ENCODE results near the gene TSHZ2. TPM values are rescaled to one million over a fixed set of nuclear protein-coding genes. Genes with fewer than 3 reads are reported as not detected.

TSHZ2 gene
- total and polyA plus RNA-seq, 2 experiments from 2014 or later: 10.4 to 32.0 TPM

DNA sequence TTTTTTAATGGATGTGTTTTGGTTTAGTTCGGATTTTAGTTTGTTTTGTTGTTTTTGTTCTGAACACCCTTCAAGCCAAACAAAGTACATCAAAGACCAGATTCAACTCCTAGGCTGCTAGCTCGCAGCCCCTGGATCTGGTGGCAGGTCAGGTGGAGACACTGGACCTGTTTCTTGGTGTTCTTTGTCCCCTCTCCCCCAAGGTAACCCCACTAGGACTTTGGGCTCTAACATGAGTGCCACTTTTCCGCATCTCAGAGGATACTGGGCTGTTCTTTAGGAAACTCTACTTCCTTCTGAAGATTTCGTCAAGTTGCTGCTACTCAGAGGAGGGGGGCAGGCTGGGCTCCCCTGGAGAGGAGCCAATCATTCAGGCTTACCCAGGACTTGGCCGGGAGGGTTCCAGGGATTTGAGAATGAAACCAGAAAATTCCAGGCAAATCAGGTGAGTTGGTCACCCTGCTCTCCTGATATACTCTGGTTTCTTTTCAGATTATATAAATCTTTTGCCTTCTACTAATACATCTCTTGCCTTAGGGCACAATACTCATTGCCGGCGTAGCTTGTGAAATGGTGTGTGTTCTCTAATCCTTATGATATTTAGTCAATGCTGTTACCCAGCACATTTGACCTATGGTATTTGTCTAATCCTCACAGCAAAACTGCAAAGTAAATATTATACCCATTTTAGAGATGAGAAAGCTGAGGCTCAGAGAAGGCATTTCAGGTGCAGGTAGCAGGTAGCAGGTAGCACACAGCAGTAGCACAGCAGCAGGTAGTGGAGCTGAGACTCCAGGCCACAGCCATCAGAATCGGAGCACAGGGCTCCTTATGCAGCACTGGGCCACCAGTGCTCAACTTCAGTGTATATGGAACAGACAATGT lies 291.6 kb downstream of the TSHZ2 start:
- Histone ChIP-seq H3K4me1 (ENCODE audit: low read depth) (peaks cover 6% of the 10 kb centered on the region), H3K4me3 (no peak overlapping the region)
- no peak for TF ChIP-seq CTCF (IDR thresholded peaks at IDR 0.05; ENCODE audit: low read depth, low read length)

GRCh38 chr20:53264604-53265003 lies 292.4 kb downstream of the TSHZ2 start:
- Histone ChIP-seq H3K36me3 (no peaks in the 10 kb centered on the region), H3K4me3 (no peak overlapping the region), H3K27me3 (no peaks in the 10 kb centered on the region), H3K9me3 (ENCODE audit: low read depth) (no peaks in the 10 kb centered on the region), H3K4me1 (ENCODE audit: low read depth) (peaks cover 6% of the 10 kb centered on the region), H3K27ac (no peak overlapping the region)
- TF ChIP-seq CTCF (IDR thresholded peaks at IDR 0.05; ENCODE audit: low read depth, low read length): no peak
- DNase-seq (ENCODE audit: low read depth in 1 of 2, low spot score in 1 of 2): no peak

More for the DNA sequence above, 291.6 kb downstream of the TSHZ2 start:
- Histone ChIP-seq H3K9me3 (ENCODE audit: low read depth) (no peaks in the 10 kb centered on the region), H3K27ac (no peak overlapping the region), H3K36me3 (no peaks in the 10 kb centered on the region), H3K27me3 (no peaks in the 10 kb centered on the region)
- DNase-seq (ENCODE audit: low read depth in 1 of 2, low spot score in 1 of 2): no peak

GRCh38 chr20:53265304-53265875 lies 293.2 kb downstream of the TSHZ2 start:
- Histone ChIP-seq H3K27ac (no peak overlapping the region), H3K9me3 (ENCODE audit: low read depth) (no peaks in the 10 kb centered on the region), H3K4me1 (ENCODE audit: low read depth) (peaks cover 6% of the 10 kb centered on the region), H3K4me3 (no peak overlapping the region), H3K27me3 (no peaks in the 10 kb centered on the region), H3K36me3 (no peaks in the 10 kb centered on the region)
- no peak for DNase-seq (ENCODE audit: low read depth in 1 of 2, low spot score in 1 of 2)
- TF ChIP-seq CTCF (IDR thresholded peaks at IDR 0.05; ENCODE audit: low read depth, low read length): no peak

GRCh38 chr20:53269380-53269779 lies 297.2 kb downstream of the TSHZ2 start:
- no peaks in the 10 kb centered on the region for H3K36me3 ChIP-seq
- no peak overlapping the region for H3K4me3 ChIP-seq
- no peak overlapping the region for H3K27ac ChIP-seq
- DNase-seq (ENCODE audit: low read depth in 1 of 2, low spot score in 1 of 2): no peak
- H3K27me3 ChIP-seq: no peaks in the 10 kb centered on the region
- H3K4me1 ChIP-seq (ENCODE audit: low read depth): no peaks in the 10 kb centered on the region
- no peak for TF ChIP-seq CTCF (IDR thresholded peaks at IDR 0.05; ENCODE audit: low read depth, low read length)
- H3K9me3 ChIP-seq (ENCODE audit: low read depth): no peaks in the 10 kb centered on the region

DNA sequence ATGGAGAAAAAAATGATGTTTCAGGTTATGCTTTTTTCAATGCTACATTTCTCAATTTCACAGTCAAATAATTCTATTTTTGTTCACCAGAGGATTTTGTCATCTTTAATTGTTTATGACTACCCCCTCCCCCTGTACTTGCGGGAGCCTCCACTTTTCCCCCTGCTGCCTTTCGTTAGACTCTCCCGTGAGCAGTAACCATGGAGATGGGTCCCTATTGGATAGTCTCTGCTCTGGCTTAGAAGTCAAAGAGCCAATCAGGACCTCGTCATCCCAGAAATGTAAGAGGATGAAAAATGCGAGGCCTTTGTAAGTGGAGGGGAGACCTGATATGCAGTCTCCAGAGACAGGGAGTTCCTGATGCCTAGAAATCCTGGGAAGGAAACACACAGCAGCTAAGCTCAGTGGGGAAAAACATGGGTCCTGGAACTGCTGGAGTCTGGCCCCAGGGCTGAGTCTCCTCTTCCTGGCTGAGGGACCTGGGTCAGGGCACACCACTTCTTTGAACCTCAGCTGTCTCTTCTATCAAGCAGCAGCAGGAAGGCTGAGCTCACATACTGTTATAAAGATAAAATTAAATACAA lies 298.7 kb downstream of the TSHZ2 start:
- Histone ChIP-seq H3K27ac (no peak overlapping the region), H3K4me1 (ENCODE audit: low read depth) (no peaks in the 10 kb centered on the region), H3K9me3 (ENCODE audit: low read depth) (no peaks in the 10 kb centered on the region), H3K27me3 (no peaks in the 10 kb centered on the region), H3K36me3 (no peaks in the 10 kb centered on the region), H3K4me3 (no peak overlapping the region)
- DNase-seq (ENCODE audit: low read depth in 1 of 2, low spot score in 1 of 2): no peak
- no peak for TF ChIP-seq CTCF (IDR thresholded peaks at IDR 0.05; ENCODE audit: low read depth, low read length)

Measured in cardiac muscle cell (in vitro differentiated cells and primary cell).